WTC11 (cell line): ENCODE data around the gene CNTNAP1. TPM values are rescaled to one million over a fixed set of nuclear protein-coding genes. Genes with fewer than 3 reads are reported as not detected.

ENCODE experiments used
- ATAC-seq: fragments of 200-7000 bp; cut with Tn5 transposase; 2 replicates; pipeline ENCODE4 v1.10.0; 2021; ENCODE audit warnings: mild to moderate bottlenecking, moderate library complexity
- CTCF ChIA-PET: fragments of 300-600 bp; sonication (Branson Sonifier 250); formaldehyde crosslinking; loops from one replicate; lab custom pipeline; 2021; ENCODE audit warnings: antibody characterized with exemption; lab: Charles Lee
- POLR2A ChIA-PET: fragments of 350-600 bp; sonication (Branson Sonifier 250); formaldehyde crosslinking; loops from one replicate; lab custom pipeline; 2021; ENCODE audit warnings: antibody characterized with exemption; lab: Charles Lee
- DNase-seq: peaks from one replicate; pipeline ENCODE4 v3.0.0; 2021; ENCODE audit warnings: low spot score
- H3K27ac Mint-ChIP-seq: 2 replicates; pipeline ENCODE4 v1.8.0; 2021; ENCODE audit warnings: mixed read lengths
- H3K27me3 Mint-ChIP-seq: 2 replicates; pipeline ENCODE4 v1.8.0; 2021; ENCODE audit warnings: low read depth, mild to moderate bottlenecking, moderate library complexity, mixed read lengths
- H3K36me3 Mint-ChIP-seq: 2 replicates; pipeline ENCODE4 v1.8.0; 2021; ENCODE audit warnings: mixed read lengths
- H3K4me1 Mint-ChIP-seq: 2 replicates; pipeline ENCODE4 v1.8.0; 2022; ENCODE audit warnings: mixed read lengths
- H3K4me3 Mint-ChIP-seq: 2 replicates; pipeline ENCODE4 v1.8.0; 2021; ENCODE audit warnings: mild to moderate bottlenecking, moderate library complexity, mixed read lengths
- H3K9me3 Mint-ChIP-seq: 2 replicates; pipeline ENCODE4 v1.8.0; 2021; ENCODE audit warnings: mixed read lengths
- FOXK1 ChIP-seq: sonication (generic); formaldehyde crosslinking; IDR thresholded peaks from 2 replicates; pipeline ENCODE4 v1.8.0; 2022; ENCODE audit warnings: mild to moderate bottlenecking, moderate library complexity, missing genetic modification reagents
- JUN ChIP-seq: sonication (generic); formaldehyde crosslinking; IDR thresholded peaks from 2 replicates; pipeline ENCODE4 v1.8.0; 2023; ENCODE audit warnings: mild to moderate bottlenecking, missing genetic modification reagents
- NFATC4 ChIP-seq: fragments of 250-450 bp; sonication (Bioruptor Pico); IDR thresholded peaks from 2 replicates; pipeline ENCODE4 v1.9.0; 2021; ENCODE audit warnings: mild to moderate bottlenecking
- NR2C2 ChIP-seq: sonication (generic); formaldehyde crosslinking; IDR thresholded peaks from 2 replicates; pipeline ENCODE4 v1.8.0; 2022; ENCODE audit warnings: mild to moderate bottlenecking, missing genetic modification reagents
- PRRX2 ChIP-seq: fragments of 250-450 bp; sonication (Bioruptor Pico); IDR thresholded peaks from 2 replicates; pipeline ENCODE4 v1.8.0; 2021; ENCODE audit warnings: mild to moderate bottlenecking
- ZBTB21 ChIP-seq: sonication (generic); formaldehyde crosslinking; IDR thresholded peaks from 2 replicates; pipeline ENCODE4 v1.8.1; 2023; ENCODE audit warnings: mild to moderate bottlenecking, missing genetic modification reagents, borderline replicate concordance
- ZNF121 ChIP-seq: sonication (generic); formaldehyde crosslinking; IDR thresholded peaks from 2 replicates; pipeline ENCODE4 v1.8.0; 2023; ENCODE audit warnings: missing genetic modification reagents
- ZNF263 ChIP-seq: sonication (generic); formaldehyde crosslinking; IDR thresholded peaks from 2 replicates; pipeline ENCODE4 v1.8.1; 2022; ENCODE audit warnings: low read depth, mild to moderate bottlenecking, moderate library complexity, missing genetic modification reagents
- total RNA-seq: library from RNA; stranded (reverse); gene quantifications from 3 replicates; pipeline ENCODE4 v1.2.3, GENCODE V29; 2021
- TF ChIP-seq, protein P1 (sequence below): sonication (generic); formaldehyde crosslinking; IDR thresholded peaks from 2 replicates; pipeline ENCODE4 v1.8.0; 2023; ENCODE audit warnings: missing genetic modification reagents
- TF ChIP-seq, protein P2 (sequence below): fragments of 200-600 bp; IDR thresholded peaks from 2 replicates; pipeline ENCODE4 v1.8.0; 2022; ENCODE audit warnings: antibody characterized with exemption
- TF ChIP-seq, protein P3 (sequence below): sonication (generic); formaldehyde crosslinking; IDR thresholded peaks from 2 replicates; pipeline ENCODE4 v1.8.1; 2023; ENCODE audit warnings: mild to moderate bottlenecking, missing genetic modification reagents, borderline replicate concordance
- TF ChIP-seq, protein P4 (sequence below): sonication (generic); formaldehyde crosslinking; conservative IDR thresholded peaks from 2 replicates; pipeline ENCODE4 v1.8.1; 2022; ENCODE audit warnings: mild to moderate bottlenecking, missing genetic modification reagents
- TF ChIP-seq, protein P5 (sequence below): sonication (generic); formaldehyde crosslinking; IDR thresholded peaks from 2 replicates; pipeline ENCODE4 v1.8.1; 2023; ENCODE audit warnings: mild to moderate bottlenecking, missing genetic modification reagents
- TF ChIP-seq, protein P6 (sequence below): sonication (generic); formaldehyde crosslinking; IDR thresholded peaks from 2 replicates; pipeline ENCODE4 v1.8.0; 2022; ENCODE audit warnings: missing genetic modification reagents
- TF ChIP-seq, protein P7 (sequence below): sonication (generic); formaldehyde crosslinking; IDR thresholded peaks from 2 replicates; pipeline ENCODE4 v1.8.1; 2023; ENCODE audit warnings: mild to moderate bottlenecking, missing genetic modification reagents

Gene CNTNAP1
- total RNA-seq, 1 experiment from 2014 or later: 12.1 TPM

DNA sequence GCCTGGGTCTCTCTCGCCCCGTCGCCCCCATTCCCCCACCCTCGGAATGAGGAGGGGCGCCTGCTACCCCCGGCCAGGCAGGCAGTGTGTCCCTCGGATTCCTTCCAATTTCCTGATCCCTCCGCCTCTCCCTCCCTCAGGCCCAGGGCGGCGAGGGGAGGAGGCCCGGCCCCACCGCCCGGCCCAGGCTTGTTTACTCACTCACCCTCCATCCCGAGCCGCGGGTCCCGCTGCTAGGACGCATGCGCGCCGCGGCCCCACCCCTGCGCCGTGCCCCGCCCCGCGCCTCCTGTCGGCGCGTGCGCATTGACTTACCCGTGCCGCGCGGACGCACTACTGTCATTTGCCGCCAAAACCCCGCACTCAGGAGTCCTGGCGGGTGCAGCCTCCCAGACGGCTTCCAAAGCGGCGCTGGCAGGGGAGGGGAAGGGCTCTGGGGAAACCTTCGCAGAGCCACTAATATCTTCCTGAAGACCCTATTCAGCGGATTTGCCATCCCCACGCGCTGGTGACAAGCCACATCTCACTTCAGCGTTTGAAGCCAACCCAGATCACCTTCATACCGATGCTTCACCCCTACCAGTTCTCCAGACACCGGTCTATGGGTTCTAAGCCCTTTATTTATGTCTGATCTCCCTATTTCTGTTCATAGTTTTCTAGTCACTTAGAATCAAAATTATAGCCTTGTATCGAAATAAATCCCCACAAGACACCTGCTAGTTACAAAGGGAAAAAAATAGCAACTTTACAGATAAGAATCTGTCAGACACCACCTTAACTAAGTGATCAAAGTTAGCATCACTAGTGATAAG, 62.7 kb downstream of the CNTNAP1 start, which contains the start of gene EZH1 (continued):
- TF ChIP-seq, protein P1, sequence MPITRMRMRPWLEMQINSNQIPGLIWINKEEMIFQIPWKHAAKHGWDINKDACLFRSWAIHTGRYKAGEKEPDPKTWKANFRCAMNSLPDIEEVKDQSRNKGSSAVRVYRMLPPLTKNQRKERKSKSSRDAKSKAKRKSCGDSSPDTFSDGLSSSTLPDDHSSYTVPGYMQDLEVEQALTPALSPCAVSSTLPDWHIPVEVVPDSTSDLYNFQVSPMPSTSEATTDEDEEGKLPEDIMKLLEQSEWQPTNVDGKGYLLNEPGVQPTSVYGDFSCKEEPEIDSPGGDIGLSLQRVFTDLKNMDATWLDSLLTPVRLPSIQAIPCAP (CRISPR knock-in tag): peak; percentile 90; the same call in 1 of the 2 replicates
- peak; percentile 53; the same call in 1 of the 2 replicates for TF ChIP-seq NR2C2 (CRISPR knock-in tag)
- peak; percentile 53; the same call in 1 of the 2 replicates for TF ChIP-seq ZNF263 (CRISPR knock-in tag)
- TF ChIP-seq, protein P2, sequence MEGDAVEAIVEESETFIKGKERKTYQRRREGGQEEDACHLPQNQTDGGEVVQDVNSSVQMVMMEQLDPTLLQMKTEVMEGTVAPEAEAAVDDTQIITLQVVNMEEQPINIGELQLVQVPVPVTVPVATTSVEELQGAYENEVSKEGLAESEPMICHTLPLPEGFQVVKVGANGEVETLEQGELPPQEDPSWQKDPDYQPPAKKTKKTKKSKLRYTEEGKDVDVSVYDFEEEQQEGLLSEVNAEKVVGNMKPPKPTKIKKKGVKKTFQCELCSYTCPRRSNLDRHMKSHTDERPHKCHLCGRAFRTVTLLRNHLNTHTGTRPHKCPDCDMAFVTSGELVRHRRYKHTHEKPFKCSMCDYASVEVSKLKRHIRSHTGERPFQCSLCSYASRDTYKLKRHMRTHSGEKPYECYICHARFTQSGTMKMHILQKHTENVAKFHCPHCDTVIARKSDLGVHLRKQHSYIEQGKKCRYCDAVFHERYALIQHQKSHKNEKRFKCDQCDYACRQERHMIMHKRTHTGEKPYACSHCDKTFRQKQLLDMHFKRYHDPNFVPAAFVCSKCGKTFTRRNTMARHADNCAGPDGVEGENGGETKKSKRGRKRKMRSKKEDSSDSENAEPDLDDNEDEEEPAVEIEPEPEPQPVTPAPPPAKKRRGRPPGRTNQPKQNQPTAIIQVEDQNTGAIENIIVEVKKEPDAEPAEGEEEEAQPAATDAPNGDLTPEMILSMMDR: no peak
- TF ChIP-seq PRRX2 (CRISPR knock-in tag): no peak
- TF ChIP-seq, protein P3, sequence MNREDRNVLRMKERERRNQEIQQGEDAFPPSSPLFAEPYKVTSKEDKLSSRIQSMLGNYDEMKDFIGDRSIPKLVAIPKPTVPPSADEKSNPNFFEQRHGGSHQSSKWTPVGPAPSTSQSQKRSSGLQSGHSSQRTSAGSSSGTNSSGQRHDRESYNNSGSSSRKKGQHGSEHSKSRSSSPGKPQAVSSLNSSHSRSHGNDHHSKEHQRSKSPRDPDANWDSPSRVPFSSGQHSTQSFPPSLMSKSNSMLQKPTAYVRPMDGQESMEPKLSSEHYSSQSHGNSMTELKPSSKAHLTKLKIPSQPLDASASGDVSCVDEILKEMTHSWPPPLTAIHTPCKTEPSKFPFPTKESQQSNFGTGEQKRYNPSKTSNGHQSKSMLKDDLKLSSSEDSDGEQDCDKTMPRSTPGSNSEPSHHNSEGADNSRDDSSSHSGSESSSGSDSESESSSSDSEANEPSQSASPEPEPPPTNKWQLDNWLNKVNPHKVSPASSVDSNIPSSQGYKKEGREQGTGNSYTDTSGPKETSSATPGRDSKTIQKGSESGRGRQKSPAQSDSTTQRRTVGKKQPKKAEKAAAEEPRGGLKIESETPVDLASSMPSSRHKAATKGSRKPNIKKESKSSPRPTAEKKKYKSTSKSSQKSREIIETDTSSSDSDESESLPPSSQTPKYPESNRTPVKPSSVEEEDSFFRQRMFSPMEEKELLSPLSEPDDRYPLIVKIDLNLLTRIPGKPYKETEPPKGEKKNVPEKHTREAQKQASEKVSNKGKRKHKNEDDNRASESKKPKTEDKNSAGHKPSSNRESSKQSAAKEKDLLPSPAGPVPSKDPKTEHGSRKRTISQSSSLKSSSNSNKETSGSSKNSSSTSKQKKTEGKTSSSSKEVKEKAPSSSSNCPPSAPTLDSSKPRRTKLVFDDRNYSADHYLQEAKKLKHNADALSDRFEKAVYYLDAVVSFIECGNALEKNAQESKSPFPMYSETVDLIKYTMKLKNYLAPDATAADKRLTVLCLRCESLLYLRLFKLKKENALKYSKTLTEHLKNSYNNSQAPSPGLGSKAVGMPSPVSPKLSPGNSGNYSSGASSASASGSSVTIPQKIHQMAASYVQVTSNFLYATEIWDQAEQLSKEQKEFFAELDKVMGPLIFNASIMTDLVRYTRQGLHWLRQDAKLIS (CRISPR knock-in tag): peak; percentile 40; the same call in 1 of the 2 replicates
- TF ChIP-seq, protein P4, sequence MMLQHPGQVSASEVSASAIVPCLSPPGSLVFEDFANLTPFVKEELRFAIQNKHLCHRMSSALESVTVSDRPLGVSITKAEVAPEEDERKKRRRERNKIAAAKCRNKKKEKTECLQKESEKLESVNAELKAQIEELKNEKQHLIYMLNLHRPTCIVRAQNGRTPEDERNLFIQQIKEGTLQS (CRISPR knock-in tag): no peak
- peak; percentile 97 for TF ChIP-seq FOXK1 (CRISPR knock-in tag)
- TF ChIP-seq, protein P5, sequence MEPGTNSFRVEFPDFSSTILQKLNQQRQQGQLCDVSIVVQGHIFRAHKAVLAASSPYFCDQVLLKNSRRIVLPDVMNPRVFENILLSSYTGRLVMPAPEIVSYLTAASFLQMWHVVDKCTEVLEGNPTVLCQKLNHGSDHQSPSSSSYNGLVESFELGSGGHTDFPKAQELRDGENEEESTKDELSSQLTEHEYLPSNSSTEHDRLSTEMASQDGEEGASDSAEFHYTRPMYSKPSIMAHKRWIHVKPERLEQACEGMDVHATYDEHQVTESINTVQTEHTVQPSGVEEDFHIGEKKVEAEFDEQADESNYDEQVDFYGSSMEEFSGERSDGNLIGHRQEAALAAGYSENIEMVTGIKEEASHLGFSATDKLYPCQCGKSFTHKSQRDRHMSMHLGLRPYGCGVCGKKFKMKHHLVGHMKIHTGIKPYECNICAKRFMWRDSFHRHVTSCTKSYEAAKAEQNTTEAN: peak; percentile 92; the same call in 1 of the 2 replicates
- TF ChIP-seq NFATC4 (CRISPR knock-in tag): no peak
- TF ChIP-seq ZBTB21: peak; percentile 86; the same call in 1 of the 2 replicates

DNA sequence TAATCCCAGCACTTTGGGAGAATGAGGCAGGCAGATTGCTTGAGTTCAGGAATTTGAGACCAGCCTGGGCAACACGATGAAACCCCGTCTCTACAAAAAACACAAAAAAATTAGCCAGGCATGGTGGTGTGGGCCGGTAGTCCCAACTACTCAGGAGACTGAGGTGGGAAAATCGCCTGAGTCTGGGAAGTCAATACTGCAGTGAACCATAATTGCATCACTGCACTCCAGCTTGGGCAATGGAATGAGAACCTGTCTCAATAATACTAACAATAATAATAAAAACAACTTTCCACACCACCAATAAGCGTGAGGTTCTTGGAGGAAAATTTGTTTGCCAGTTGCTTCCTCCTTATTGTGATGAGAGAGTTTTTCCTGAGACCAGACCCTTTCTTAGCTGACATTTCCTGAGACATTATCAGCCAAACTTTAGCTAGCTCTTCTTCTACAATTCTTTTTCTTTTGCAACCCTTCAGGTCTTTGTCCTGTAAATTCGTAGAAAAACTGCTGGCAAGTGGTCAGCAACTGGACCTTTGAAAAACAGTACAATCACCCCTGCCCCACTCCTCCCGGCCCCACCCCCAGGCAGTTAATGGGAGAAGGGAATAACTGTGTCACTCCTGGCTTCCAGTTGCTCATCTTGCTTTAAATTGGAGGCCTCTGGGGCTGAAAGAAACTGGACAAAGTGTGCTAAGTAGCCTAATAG, 66.0 kb downstream of the CNTNAP1 start:
- Mint-ChIP-seq H3K27me3 (peaks cover 34% of the 10 kb centered on the region), H3K4me3 (no peak overlapping the region), H3K4me1 (peaks cover 26% of the 10 kb centered on the region), H3K36me3 (no peaks in the 10 kb centered on the region), H3K27ac (no peak overlapping the region; the same call in 1 of the 2 replicates), H3K9me3 (peaks cover 6% of the 10 kb centered on the region)
- no peak for DNase-seq
- ChIA-PET POLR2A (interaction anchor here (0.6 to 1.4 kb wide), 3 partner anchors 12 to 624 kb away, joined by 3 to 6 read pairs (median 4); partner anchors contain the start of gene RAMP2), CTCF (interaction anchor here (8.0 kb wide), 1 partner anchor 13 kb away, joined by 117 read pairs; the partner anchor contains the start of gene RAMP2)
- ATAC-seq: no peak
- no peak for TF ChIP-seq PRRX2 (CRISPR knock-in tag)
- TF ChIP-seq, protein P6, sequence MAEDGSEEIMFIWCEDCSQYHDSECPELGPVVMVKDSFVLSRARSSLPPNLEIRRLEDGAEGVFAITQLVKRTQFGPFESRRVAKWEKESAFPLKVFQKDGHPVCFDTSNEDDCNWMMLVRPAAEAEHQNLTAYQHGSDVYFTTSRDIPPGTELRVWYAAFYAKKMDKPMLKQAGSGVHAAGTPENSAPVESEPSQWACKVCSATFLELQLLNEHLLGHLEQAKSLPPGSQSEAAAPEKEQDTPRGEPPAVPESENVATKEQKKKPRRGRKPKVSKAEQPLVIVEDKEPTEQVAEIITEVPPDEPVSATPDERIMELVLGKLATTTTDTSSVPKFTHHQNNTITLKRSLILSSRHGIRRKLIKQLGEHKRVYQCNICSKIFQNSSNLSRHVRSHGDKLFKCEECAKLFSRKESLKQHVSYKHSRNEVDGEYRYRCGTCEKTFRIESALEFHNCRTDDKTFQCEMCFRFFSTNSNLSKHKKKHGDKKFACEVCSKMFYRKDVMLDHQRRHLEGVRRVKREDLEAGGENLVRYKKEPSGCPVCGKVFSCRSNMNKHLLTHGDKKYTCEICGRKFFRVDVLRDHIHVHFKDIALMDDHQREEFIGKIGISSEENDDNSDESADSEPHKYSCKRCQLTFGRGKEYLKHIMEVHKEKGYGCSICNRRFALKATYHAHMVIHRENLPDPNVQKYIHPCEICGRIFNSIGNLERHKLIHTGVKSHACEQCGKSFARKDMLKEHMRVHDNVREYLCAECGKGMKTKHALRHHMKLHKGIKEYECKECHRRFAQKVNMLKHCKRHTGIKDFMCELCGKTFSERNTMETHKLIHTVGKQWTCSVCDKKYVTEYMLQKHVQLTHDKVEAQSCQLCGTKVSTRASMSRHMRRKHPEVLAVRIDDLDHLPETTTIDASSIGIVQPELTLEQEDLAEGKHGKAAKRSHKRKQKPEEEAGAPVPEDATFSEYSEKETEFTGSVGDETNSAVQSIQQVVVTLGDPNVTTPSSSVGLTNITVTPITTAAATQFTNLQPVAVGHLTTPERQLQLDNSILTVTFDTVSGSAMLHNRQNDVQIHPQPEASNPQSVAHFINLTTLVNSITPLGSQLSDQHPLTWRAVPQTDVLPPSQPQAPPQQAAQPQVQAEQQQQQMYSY (CRISPR knock-in tag): no peak
- no peak for TF ChIP-seq ZNF121 (CRISPR knock-in tag)
- TF ChIP-seq, protein P1 (CRISPR knock-in tag): no peak
- TF ChIP-seq, protein P7, sequence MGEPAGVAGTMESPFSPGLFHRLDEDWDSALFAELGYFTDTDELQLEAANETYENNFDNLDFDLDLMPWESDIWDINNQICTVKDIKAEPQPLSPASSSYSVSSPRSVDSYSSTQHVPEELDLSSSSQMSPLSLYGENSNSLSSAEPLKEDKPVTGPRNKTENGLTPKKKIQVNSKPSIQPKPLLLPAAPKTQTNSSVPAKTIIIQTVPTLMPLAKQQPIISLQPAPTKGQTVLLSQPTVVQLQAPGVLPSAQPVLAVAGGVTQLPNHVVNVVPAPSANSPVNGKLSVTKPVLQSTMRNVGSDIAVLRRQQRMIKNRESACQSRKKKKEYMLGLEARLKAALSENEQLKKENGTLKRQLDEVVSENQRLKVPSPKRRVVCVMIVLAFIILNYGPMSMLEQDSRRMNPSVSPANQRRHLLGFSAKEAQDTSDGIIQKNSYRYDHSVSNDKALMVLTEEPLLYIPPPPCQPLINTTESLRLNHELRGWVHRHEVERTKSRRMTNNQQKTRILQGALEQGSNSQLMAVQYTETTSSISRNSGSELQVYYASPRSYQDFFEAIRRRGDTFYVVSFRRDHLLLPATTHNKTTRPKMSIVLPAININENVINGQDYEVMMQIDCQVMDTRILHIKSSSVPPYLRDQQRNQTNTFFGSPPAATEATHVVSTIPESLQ (CRISPR knock-in tag): no peak
- no peak for TF ChIP-seq JUN (CRISPR knock-in tag)
- TF ChIP-seq, protein P4 (CRISPR knock-in tag): no peak
